Skeletal muscle cell (primary cell): Measurements from ENCODE around the gene ZNF80.
"Not testable (repeated sequence)": the region's sequence is repeated elsewhere in the genome, so short reads cannot be mapped to it uniquely, and the experiment has no call there.

Experiments
- DNase-seq: peaks from one replicate; pipeline ENCODE4 v3.0.0-alpha.2; 2010; ENCODE audit warnings: low read depth
- H3K4me3 ChIP-seq: 2 replicates; pipeline ENCODE4 v1.5.1; 2011; ENCODE audit warnings: low read depth, mild to moderate bottlenecking, control low read depth, low read length, moderate library complexity

ZNF80 gene

GRCh38 chr3:114237478-114237877, at the start of gene ZNF80:
Gene ZNF80 (minus strand): TSS chr3:114237578. CDS start chr3:114237074, 504 bp downstream.
- DNase-seq, H3K4me3 ChIP-seq: not testable (repeated sequence)

GRCh38 chr3:114286266-114286665, 48.9 kb upstream of the ZNF80 start:
- H3K4me3 ChIP-seq = no peak overlapping the region
- DNase-seq = no peak

GRCh38 chr3:114285648-114286230, 48.4 kb upstream of the ZNF80 start:
- no peak for DNase-seq

GRCh38 chr3:114284644-114285043, 47.3 kb upstream of the ZNF80 start:
- DNase-seq = no peak
- no peak overlapping the region for H3K4me3 ChIP-seq

More at GRCh38 chr3:114285648-114286230, 48.4 kb upstream of the ZNF80 start:
- H3K4me3 ChIP-seq = no peak overlapping the region

- not testable (repeated sequence) for H3K4me3 ChIP-seq
Observed at GRCh38 chr3:114276856-114277255, 39.5 kb upstream of the ZNF80 start.

GRCh38 chr3:114274929-114275328, 37.6 kb upstream of the ZNF80 start:
- no peak for DNase-seq
- no peak overlapping the region for H3K4me3 ChIP-seq

More at GRCh38 chr3:114276856-114277255, 39.5 kb upstream of the ZNF80 start:
- DNase-seq = not testable (repeated sequence)

GRCh38 chr3:114272271-114272670, 34.9 kb upstream of the ZNF80 start:
- peak; percentile 14 for DNase-seq
- H3K4me3 ChIP-seq = no peak overlapping the region

GRCh38 chr3:114270019-114270418, 32.6 kb upstream of the ZNF80 start:
- DNase-seq = no peak
- no peak overlapping the region for H3K4me3 ChIP-seq

GRCh38 chr3:114260152-114260551, 22.8 kb upstream of the ZNF80 start:
- no peak for DNase-seq
- no peak overlapping the region for H3K4me3 ChIP-seq

- DNase-seq = no peak
- H3K4me3 ChIP-seq = no peak overlapping the region
Observed at GRCh38 chr3:114259566-114259965, 22.2 kb upstream of the ZNF80 start.

GRCh38 chr3:114253505-114253904, 16.1 kb upstream of the ZNF80 start:
- DNase-seq = no peak
- H3K4me3 ChIP-seq = no peak overlapping the region

GRCh38 chr3:114252954-114253353, 15.6 kb upstream of the ZNF80 start:
- DNase-seq = no peak
- H3K4me3 ChIP-seq = no peak overlapping the region

GRCh38 chr3:114242947-114243346, 5.6 kb upstream of the ZNF80 start:
- no peak for DNase-seq

GRCh38 chr3:114241262-114241661, 3.9 kb upstream of the ZNF80 start:
- DNase-seq = no peak
- H3K4me3 ChIP-seq = no peak overlapping the region

More at GRCh38 chr3:114242947-114243346, 5.6 kb upstream of the ZNF80 start:
- no peak overlapping the region for H3K4me3 ChIP-seq

- not testable (repeated sequence) for DNase-seq, H3K4me3 ChIP-seq
Observed at GRCh38 chr3:114238146-114238785, 888 bp upstream of the ZNF80 start.

GRCh38 chr3:114235431-114235830, 1.9 kb downstream of the ZNF80 start:
- no peak for DNase-seq
- no peak overlapping the region for H3K4me3 ChIP-seq

GRCh38 chr3:114234745-114235144, 2.6 kb downstream of the ZNF80 start:
- DNase-seq = no peak
- no peak overlapping the region for H3K4me3 ChIP-seq

- DNase-seq = no peak
- H3K4me3 ChIP-seq = no peak overlapping the region
Observed at GRCh38 chr3:114231616-114232015, 5.8 kb downstream of the ZNF80 start.

- no peak for DNase-seq
- no peak overlapping the region for H3K4me3 ChIP-seq
Observed at GRCh38 chr3:114227076-114227475, 10.3 kb downstream of the ZNF80 start.

- no peak for DNase-seq
- no peak overlapping the region for H3K4me3 ChIP-seq
Observed at GRCh38 chr3:114226313-114226712, 11.1 kb downstream of the ZNF80 start.

- H3K4me3 ChIP-seq = no peak overlapping the region
- no peak for DNase-seq
Observed at GRCh38 chr3:114223143-114223542, 14.2 kb downstream of the ZNF80 start.
